HEK293 (cell line): Measurements from ENCODE around the gene USP31.

Experiments
- CTCF ChIA-PET: fragments of 350-600 bp; formaldehyde crosslinking; extraction: SDS; loops from one replicate; lab custom pipeline; 2021; ENCODE audit warnings: antibody characterized with exemption; lab: Yijun Ruan, JAX
- POLR2A ChIA-PET: fragments of 300-600 bp; formaldehyde crosslinking; extraction: SDS; loops from one replicate; lab custom pipeline; 2020; ENCODE audit warnings: antibody characterized with exemption, inconsistent platforms; lab: Yijun Ruan, JAX
- H3K27ac ChIP-seq: fragments of 200-500 bp; sonication (Bioruptor generic); 2 replicates; pipeline ENCODE4 v1.5.1; 2014; ENCODE audit warnings: low read depth, low read length, control low read depth, inconsistent platforms; ENCODE audit errors: extremely low read depth
- H3K36me3 ChIP-seq, 2 experiments: fragments of 200-500 bp in 1 of 2; sonication (Bioruptor generic) in 1 of 2; 1 replicate in 1 of 2; 2 replicates in 1 of 2; pipeline ENCODE4 v1.5.1; 2014 to 2017; ENCODE audit warnings: inconsistent platforms in 2 of 2, low read length in 2 of 2; ENCODE audit not compliant: control insufficient read depth in 2 of 2, insufficient read depth in 1 of 2
- H3K4me1 ChIP-seq: fragments of 200-500 bp; sonication (Bioruptor generic); 2 replicates; pipeline ENCODE4 v1.5.1; 2014; ENCODE audit warnings: mild to moderate bottlenecking, low read length, inconsistent platforms; ENCODE audit not compliant: control insufficient read depth, insufficient read depth
- H3K4me3 ChIP-seq: 2 replicates; pipeline ENCODE4 v1.5.1; 2011; ENCODE audit warnings: low read depth, mild to moderate bottlenecking, control low read depth, low read length, moderate library complexity
- H3K9me3 ChIP-seq: fragments of 200-500 bp; sonication (Bioruptor generic); 2 replicates; pipeline ENCODE4 v1.5.1; 2014; ENCODE audit warnings: low read depth, low read length, inconsistent platforms; ENCODE audit not compliant: control insufficient read depth, insufficient read depth
- BCL11B ChIP-seq: fragments of 450-650 bp; formaldehyde crosslinking; IDR thresholded peaks from 2 replicates; pipeline ENCODE4 v1.5.1; 2016; ENCODE audit warnings: low read depth, missing biosample characterization, missing genetic modification characterization
- GLIS1 ChIP-seq: fragments of 450-650 bp; formaldehyde crosslinking; IDR thresholded peaks from 2 replicates; pipeline ENCODE4 v1.5.1; 2016; ENCODE audit warnings: missing biosample characterization, missing genetic modification characterization
- RBAK ChIP-seq: fragments of 450-650 bp; formaldehyde crosslinking; IDR thresholded peaks from 2 replicates; pipeline ENCODE4 v1.5.1; 2016; ENCODE audit warnings: missing biosample characterization, missing genetic modification characterization
- YY1 ChIP-seq: fragments of 450-650 bp; formaldehyde crosslinking; IDR thresholded peaks from 2 replicates; pipeline ENCODE4 v1.5.1; 2018; ENCODE audit warnings: missing biosample characterization, missing genetic modification characterization
- ZBTB21 ChIP-seq: fragments of 450-650 bp; formaldehyde crosslinking; IDR thresholded peaks from 2 replicates; pipeline ENCODE4 v1.5.1; 2017; ENCODE audit warnings: missing biosample characterization, missing genetic modification characterization
- ZNF548 ChIP-seq: fragments of 450-650 bp; formaldehyde crosslinking; IDR thresholded peaks from 2 replicates; pipeline ENCODE4 v1.5.1; 2016; ENCODE audit warnings: missing biosample characterization, missing genetic modification characterization
- ZNF76 ChIP-seq: fragments of 450-650 bp; formaldehyde crosslinking; IDR thresholded peaks from 2 replicates; pipeline ENCODE4; 2016; ENCODE audit warnings: low read depth, missing biosample characterization, missing genetic modification characterization, borderline replicate concordance
- ZNF776 ChIP-seq: fragments of 450-650 bp; formaldehyde crosslinking; IDR thresholded peaks from 2 replicates; pipeline ENCODE4 v1.5.0; 2017; ENCODE audit warnings: missing biosample characterization, missing genetic modification characterization, borderline replicate concordance
- ZNF837 ChIP-seq: fragments of 450-650 bp; formaldehyde crosslinking; IDR thresholded peaks from 2 replicates; pipeline ENCODE4 v1.5.1; 2016; ENCODE audit warnings: missing biosample characterization, missing genetic modification characterization
- ZSCAN18 ChIP-seq: fragments of 450-650 bp; formaldehyde crosslinking; IDR thresholded peaks from 2 replicates; pipeline ENCODE4 v1.5.1; 2016; ENCODE audit warnings: missing biosample characterization, missing genetic modification characterization
- ZXDB ChIP-seq: fragments of 450-650 bp; formaldehyde crosslinking; IDR thresholded peaks from 2 replicates; pipeline ENCODE4 v1.5.1; 2016; ENCODE audit warnings: missing biosample characterization, missing genetic modification characterization
- TF ChIP-seq, protein P1 (sequence below): fragments of 450-650 bp; formaldehyde crosslinking; IDR thresholded peaks from 2 replicates; pipeline ENCODE4 v1.5.1; 2016; ENCODE audit warnings: missing biosample characterization, missing genetic modification characterization
- TF ChIP-seq, protein P2 (sequence below): fragments of 450-650 bp; formaldehyde crosslinking; IDR thresholded peaks from 2 replicates; pipeline ENCODE4 v1.5.1; 2016; ENCODE audit warnings: missing biosample characterization, missing genetic modification characterization
- TF ChIP-seq, protein P3 (sequence below): fragments of 450-650 bp; formaldehyde crosslinking; IDR thresholded peaks from 2 replicates; pipeline ENCODE4 v1.5.1; 2016; ENCODE audit warnings: missing biosample characterization, missing genetic modification characterization, borderline replicate concordance

Gene USP31

GRCh38 chr16:23015580-23015979, 133.7 kb downstream of the USP31 start:
- Histone ChIP-seq H3K27ac (no peak overlapping the region), H3K4me1 (no peaks in the 10 kb centered on the region), H3K9me3 (no peaks in the 10 kb centered on the region), H3K36me3 (no peaks in the 10 kb centered on the region), H3K4me3 (no peak overlapping the region)
- CTCF ChIA-PET = no interaction called here
- POLR2A ChIA-PET = interaction anchor here (0.6 kb wide), 1 partner anchor 105 kb away, joined by 4 read pairs; no protein-coding TSS in a partner anchor
- no peak for TF ChIP-seq ZSCAN18
- TF ChIP-seq ZBTB21 (tag by site-specific recombination) = no peak
- no peak for TF ChIP-seq YY1 (tag by site-specific recombination)
- no peak for TF ChIP-seq ZNF837 (tag by site-specific recombination)
- no peak for TF ChIP-seq ZNF548 (tag by site-specific recombination)
- no peak for TF ChIP-seq ZXDB (tag by site-specific recombination)
- no peak for TF ChIP-seq RBAK (tag by site-specific recombination)
- TF ChIP-seq GLIS1 (tag by site-specific recombination) = no peak
- TF ChIP-seq BCL11B = no peak
- TF ChIP-seq ZNF776 (tag by site-specific recombination) = no peak
- TF ChIP-seq, protein P1, sequence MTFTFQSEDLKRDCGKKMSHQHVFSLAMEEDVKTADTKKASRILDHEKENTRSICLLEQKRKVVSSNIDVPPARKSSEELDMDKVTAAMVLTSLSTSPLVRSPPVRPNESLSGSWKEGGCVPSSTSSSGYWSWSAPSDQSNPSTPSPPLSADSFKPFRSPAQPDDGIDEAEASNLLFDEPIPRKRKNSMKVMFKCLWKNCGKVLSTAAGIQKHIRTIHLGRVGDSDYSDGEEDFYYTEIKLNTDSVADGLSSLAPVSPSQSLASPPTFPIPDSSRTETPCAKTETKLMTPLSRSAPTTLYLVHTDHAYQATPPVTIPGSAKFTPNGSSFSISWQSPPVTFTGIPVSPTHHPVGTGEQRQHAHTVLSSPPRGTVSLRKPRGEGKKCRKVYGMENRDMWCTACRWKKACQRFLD (tag by site-specific recombination) = no peak
- TF ChIP-seq ZNF76 (tag by site-specific recombination) = no peak

DNA sequence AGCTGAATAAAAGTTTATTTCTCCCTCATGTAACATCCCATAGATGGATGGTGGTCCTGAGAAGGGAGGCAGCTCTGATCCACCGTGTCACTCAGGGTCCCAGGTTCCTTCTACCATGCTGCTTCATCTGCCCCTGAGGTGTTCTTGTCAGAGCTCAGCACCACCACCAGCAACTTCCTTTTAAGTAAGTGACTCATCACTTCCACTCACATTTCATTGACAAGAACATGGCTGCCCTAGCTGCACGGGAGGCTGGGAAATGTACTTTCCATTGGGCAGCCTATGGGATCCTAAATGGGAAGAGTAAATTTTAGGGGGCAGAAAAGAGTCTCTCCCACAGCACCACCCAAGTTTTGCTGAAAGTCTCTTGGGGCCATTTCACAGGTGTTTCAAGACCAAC, 134.7 kb downstream of the USP31 start:
- H3K4me3 ChIP-seq = no peak overlapping the region
- ChIA-PET POLR2A (no interaction called here), CTCF (interaction anchor here (0.6 to 1.4 kb wide), 2 partner anchors 116 to 128 kb away, joined by 3 to 5 read pairs; no protein-coding TSS in a partner anchor)
- H3K27ac ChIP-seq = no peak overlapping the region
- H3K4me1 ChIP-seq = no peaks in the 10 kb centered on the region
- TF ChIP-seq, protein P2, sequence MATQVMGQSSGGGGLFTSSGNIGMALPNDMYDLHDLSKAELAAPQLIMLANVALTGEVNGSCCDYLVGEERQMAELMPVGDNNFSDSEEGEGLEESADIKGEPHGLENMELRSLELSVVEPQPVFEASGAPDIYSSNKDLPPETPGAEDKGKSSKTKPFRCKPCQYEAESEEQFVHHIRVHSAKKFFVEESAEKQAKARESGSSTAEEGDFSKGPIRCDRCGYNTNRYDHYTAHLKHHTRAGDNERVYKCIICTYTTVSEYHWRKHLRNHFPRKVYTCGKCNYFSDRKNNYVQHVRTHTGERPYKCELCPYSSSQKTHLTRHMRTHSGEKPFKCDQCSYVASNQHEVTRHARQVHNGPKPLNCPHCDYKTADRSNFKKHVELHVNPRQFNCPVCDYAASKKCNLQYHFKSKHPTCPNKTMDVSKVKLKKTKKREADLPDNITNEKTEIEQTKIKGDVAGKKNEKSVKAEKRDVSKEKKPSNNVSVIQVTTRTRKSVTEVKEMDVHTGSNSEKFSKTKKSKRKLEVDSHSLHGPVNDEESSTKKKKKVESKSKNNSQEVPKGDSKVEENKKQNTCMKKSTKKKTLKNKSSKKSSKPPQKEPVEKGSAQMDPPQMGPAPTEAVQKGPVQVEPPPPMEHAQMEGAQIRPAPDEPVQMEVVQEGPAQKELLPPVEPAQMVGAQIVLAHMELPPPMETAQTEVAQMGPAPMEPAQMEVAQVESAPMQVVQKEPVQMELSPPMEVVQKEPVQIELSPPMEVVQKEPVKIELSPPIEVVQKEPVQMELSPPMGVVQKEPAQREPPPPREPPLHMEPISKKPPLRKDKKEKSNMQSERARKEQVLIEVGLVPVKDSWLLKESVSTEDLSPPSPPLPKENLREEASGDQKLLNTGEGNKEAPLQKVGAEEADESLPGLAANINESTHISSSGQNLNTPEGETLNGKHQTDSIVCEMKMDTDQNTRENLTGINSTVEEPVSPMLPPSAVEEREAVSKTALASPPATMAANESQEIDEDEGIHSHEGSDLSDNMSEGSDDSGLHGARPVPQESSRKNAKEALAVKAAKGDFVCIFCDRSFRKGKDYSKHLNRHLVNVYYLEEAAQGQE (tag by site-specific recombination) = peak; percentile 50
- TF ChIP-seq, protein P3, sequence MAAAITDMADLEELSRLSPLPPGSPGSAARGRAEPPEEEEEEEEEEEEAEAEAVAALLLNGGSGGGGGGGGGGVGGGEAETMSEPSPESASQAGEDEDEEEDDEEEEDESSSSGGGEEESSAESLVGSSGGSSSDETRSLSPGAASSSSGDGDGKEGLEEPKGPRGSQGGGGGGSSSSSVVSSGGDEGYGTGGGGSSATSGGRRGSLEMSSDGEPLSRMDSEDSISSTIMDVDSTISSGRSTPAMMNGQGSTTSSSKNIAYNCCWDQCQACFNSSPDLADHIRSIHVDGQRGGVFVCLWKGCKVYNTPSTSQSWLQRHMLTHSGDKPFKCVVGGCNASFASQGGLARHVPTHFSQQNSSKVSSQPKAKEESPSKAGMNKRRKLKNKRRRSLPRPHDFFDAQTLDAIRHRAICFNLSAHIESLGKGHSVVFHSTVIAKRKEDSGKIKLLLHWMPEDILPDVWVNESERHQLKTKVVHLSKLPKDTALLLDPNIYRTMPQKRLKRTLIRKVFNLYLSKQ = no peak
- H3K9me3 ChIP-seq = no peaks in the 10 kb centered on the region
- no peaks in the 10 kb centered on the region for H3K36me3 ChIP-seq
